GOT3 (cell line): ENCODE measurements around the gene NME4.
"Not testable (repeated sequence)": the region's sequence is repeated elsewhere in the genome, so short reads cannot be mapped to it uniquely, and the experiment has no call there.

Source experiments
- DNase-seq: peaks from one replicate; lab custom pipeline; 2025; ENCODE audit warnings: mixed read lengths; lab: John Stamatoyannopoulos, UW

The NME4 gene

DNA sequence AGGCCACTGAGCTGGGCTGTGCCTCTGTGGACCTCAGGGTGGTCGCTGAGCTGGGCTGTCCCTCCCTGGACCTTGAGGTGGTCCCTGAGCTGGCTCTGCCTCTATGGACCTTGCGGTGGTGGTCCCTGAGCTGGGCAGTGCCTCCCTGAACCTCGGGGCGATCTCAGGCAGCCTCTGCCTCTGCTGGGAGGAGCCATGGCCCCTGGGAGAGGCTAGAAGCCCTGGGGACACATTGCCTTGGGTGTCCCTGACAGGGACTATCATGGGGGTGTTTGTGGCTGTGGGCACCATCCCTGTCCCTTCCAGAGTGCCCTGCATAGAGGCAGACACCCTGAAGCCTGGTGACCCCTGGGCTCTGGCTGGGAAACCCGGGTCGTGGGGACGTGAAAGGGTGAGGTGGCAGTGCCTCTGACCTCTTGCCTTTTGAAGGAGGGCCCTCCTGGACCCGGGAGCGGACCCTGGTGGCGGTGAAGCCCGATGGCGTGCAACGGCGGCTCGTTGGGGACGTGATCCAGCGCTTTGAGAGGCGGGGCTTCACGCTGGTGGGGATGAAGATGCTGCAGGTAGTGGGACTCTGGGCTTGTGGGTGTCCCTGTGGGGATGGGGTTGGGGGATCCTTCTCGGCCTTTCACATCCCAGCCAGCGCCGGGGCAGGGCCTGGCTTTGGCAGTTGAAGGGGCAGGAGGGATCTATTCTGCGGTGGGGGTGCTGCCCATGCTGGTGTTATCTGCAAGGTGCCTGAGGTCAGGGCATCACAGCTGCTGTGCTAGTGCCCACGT, 1.8 kb downstream of the NME4 start:
- no peak for DNase-seq

GRCh38 chr16:399340-400019, 2.5 kb downstream of the NME4 start:
- no peak for DNase-seq

- DNase-seq = no peak
Observed at GRCh38 chr16:400061-400591, 3.1 kb downstream of the NME4 start.

- DNase-seq = peak; percentile 87
Observed at GRCh38 chr16:401468-402348, 4.7 kb downstream of the NME4 start, which contains the start of gene DECR2. Gene DECR2 (plus strand): TSS chr16:401885. CDS start chr16:401964, 79 bp downstream.

- no peak for DNase-seq
Observed at GRCh38 chr16:404971-405486, 8.0 kb downstream of the NME4 start.

GRCh38 chr16:405548-406506, 8.8 kb downstream of the NME4 start:
- DNase-seq = no peak

DNA sequence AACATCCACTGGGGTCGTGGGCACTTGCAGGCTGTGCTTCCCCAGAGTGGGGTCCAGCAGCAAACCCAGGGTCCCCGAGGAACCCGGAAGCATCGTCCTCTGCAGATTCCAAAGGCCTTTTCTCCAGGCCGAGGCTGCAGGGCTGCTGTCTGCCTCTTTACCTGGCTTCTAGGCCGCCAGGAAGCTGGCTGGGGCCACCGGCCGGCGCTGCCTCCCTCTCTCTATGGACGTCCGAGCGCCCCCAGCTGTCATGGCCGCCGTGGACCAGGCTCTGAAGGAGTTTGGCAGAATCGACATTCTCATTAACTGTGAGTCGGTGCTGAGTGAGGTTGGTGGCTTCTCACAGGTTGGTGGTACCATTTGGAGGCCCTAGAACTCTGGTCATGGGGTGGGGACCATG, 10.3 kb downstream of the NME4 start:
- no peak for DNase-seq

GRCh38 chr16:410516-411178, 13.6 kb downstream of the NME4 start:
- no peak for DNase-seq

DNA sequence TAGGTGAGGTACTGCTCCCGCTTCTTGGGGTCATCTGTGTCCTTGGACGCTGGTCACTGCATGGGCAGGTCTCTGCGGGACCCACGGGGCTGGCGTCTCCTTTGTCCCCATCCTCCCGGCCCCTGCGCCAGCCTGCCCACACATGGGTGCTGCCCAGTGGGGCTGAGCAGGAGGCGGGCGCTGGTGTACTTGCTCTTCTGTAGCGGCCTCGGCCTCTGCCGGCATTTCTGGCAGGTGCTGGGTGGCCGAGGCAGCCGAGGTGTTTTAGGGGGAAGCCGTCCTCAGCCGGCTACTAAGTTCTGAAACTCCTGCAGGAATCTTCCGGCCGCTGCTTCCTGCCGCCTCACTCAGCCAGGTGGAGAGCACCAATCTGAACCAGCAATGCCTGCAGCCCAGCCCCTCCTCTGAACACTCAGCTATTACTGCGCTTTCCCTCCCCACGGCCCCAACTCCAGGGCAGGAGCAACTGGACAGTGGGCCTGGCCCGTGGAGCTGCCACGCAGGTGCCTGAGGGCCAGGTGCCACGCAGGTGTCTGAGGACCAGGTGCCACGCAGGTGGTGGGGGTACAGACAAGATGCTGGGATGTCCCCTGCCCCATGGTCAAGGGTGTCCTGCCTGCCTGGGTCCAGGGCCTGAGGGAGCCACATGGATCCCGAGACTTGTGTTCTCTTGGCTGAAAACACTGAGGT, 14.7 kb downstream of the NME4 start:
- DNase-seq = no peak

DNA sequence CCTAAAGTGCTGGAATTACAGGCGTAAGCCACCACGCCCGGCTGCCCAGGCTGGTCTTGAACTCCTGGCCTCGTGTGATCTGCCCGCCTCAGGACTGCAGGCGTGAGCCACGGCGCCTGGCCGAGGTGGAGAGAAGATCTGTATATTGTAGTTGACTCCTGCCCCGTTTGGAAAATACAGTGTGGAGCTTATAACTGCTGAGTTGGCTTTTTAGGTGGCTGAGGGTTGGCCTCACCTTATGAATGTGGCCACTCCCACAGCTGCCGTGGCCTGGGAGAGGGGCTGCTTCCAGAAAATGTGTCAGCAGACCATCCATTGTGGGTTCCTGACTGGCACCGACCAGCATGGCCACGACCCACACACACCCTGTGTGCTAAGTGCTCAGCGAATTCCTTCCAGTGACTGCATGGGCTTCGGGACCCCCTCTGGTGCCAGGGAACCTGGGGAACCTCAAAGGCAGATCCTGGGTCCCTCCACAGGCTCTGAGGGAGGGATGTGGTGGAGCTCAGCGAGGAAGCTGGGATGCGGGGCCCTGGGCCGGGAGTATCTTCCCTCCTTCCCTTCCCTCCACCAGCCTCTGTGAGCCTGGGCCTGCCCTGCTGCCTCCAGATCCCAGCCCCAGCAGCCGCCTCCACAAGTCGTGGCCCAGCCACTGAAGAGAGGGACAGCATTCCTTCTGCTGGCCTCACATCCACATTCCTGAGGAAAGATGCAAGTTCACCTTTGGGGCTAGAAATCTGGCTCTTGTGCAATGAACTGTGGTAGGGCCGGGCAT, 17.6 kb downstream of the NME4 start:
- no peak for DNase-seq

DNA sequence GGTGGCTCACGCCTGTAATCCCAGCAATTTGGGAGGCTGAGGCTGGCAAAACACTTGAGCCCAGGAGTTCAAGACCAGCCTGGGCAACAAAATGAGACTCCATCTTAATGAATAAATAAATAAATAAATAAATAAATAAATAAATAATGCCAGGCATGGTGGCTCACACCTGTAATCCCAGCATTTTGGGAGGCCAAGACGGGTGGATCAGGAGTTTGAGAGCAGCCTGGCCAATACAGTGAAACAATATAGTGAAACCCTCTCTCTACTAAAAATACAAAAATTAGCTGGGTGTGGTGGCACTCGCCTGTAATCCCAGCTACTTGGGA, 18.1 kb downstream of the NME4 start:
- not testable (repeated sequence) for DNase-seq

GRCh38 chr16:422179-422578, 25.2 kb downstream of the NME4 start:
- not testable (repeated sequence) for DNase-seq

- DNase-seq = peak; percentile 57
Observed at GRCh38 chr16:424033-424622, 27.1 kb downstream of the NME4 start.

GRCh38 chr16:424623-425081, 27.7 kb downstream of the NME4 start:
- DNase-seq = no peak

GRCh38 chr16:425082-425718, 28.2 kb downstream of the NME4 start, which contains the start of gene RAB11FIP3:
Gene RAB11FIP3 (plus strand): TSS chr16:425649. CDS start chr16:426007, 358 bp downstream.
- DNase-seq = peak; percentile 16

GRCh38 chr16:425740-426114, 28.7 kb downstream of the NME4 start:
- DNase-seq = no peak

GRCh38 chr16:426115-426905, 29.3 kb downstream of the NME4 start:
- DNase-seq = no peak
